OCI-LY1 (cell line): ENCODE results near the gene VPS39.

Experiments
- H2AFZ ChIP-seq: fragments of 200-600 bp; sonication (generic), shearing (Covaris generic); 2 replicates; pipeline ENCODE4 v1.6.0; 2014; ENCODE audit warnings: antibody characterized with exemption, mild to moderate bottlenecking, low read length
- H3F3A ChIP-seq: fragments of 200-600 bp; sonication (generic), shearing (Covaris generic); 2 replicates; pipeline ENCODE4 v1.6.0; 2014; ENCODE audit warnings: mild to moderate bottlenecking, antibody characterized with exemption, low read length, moderate library complexity; ENCODE audit not compliant: insufficient read depth
- H3K27ac ChIP-seq: fragments of 200-600 bp; sonication (generic); 2 replicates; pipeline ENCODE4 v1.5.1; 2014; ENCODE audit warnings: low read length, mixed run types, mild to moderate bottlenecking, low read depth; ENCODE audit not compliant: poor library complexity, severe bottlenecking
- H3K27me3 ChIP-seq: fragments of 200-600 bp; sonication (generic); 2 replicates; pipeline ENCODE4 v1.6.0; 2014; ENCODE audit warnings: antibody characterized with exemption, mild to moderate bottlenecking, low read length, moderate library complexity; ENCODE audit not compliant: insufficient read depth
- H3K36me3 ChIP-seq: fragments of 200-600 bp; sonication (generic); 2 replicates; pipeline ENCODE4 v1.6.1; 2014; ENCODE audit warnings: mild to moderate bottlenecking, antibody characterized with exemption, low read length, moderate library complexity, mixed read lengths; ENCODE audit not compliant: insufficient read depth
- H3K4me1 ChIP-seq: fragments of 200-600 bp; sonication (generic); 2 replicates; pipeline ENCODE4 v1.5.1; 2014; ENCODE audit warnings: mild to moderate bottlenecking, low read length, moderate library complexity; ENCODE audit not compliant: insufficient read depth, severe bottlenecking
- H3K4me2 ChIP-seq: fragments of 200-600 bp; sonication (generic), shearing (Covaris generic); 2 replicates; pipeline ENCODE4 v1.6.1; 2014; ENCODE audit warnings: low read length
- H3K4me3 ChIP-seq: fragments of 200-600 bp; sonication (generic); 2 replicates; pipeline ENCODE4 v1.5.1; 2014; ENCODE audit warnings: low read length, low read depth, mild to moderate bottlenecking, mixed read lengths; ENCODE audit not compliant: poor library complexity, severe bottlenecking
- H3K79me2 ChIP-seq: fragments of 200-600 bp; shearing (Covaris generic); 2 replicates; pipeline ENCODE4 v1.6.1; 2016; ENCODE audit warnings: mixed run types, low read length, mixed read lengths; ENCODE audit not compliant: insufficient read depth
- H3K9ac ChIP-seq: fragments of 200-600 bp; sonication (generic), shearing (Covaris generic); 2 replicates; pipeline ENCODE4 v1.6.1; 2014; ENCODE audit warnings: mild to moderate bottlenecking, low read length, mixed read lengths
- H3K9me2 ChIP-seq: fragments of 200-600 bp; sonication (generic), shearing (Covaris generic); 2 replicates; pipeline ENCODE4 v1.6.1; 2014; ENCODE audit warnings: low read depth, mild to moderate bottlenecking, low read length, mixed read lengths
- H3K9me3 ChIP-seq: fragments of 200-600 bp; shearing (Covaris generic); 2 replicates; pipeline ENCODE4 v1.6.1; 2014; ENCODE audit warnings: low read length, mixed read lengths
- H4K20me1 ChIP-seq: fragments of 200-600 bp; sonication (generic), shearing (Covaris generic); 2 replicates; pipeline ENCODE4 v1.6.0; 2016; ENCODE audit warnings: mild to moderate bottlenecking, low read length; ENCODE audit not compliant: insufficient read depth
- CTCF ChIP-seq: fragments of 200-600 bp; sonication (generic), shearing (Covaris generic); IDR thresholded peaks from 2 replicates; pipeline ENCODE4 v1.5.1; 2017; ENCODE audit warnings: mild to moderate bottlenecking, antibody characterized with exemption, low read length, moderate library complexity, mixed read lengths
- EZH2 ChIP-seq: fragments of 200-600 bp; sonication (generic), shearing (Covaris generic); IDR thresholded peaks from 2 replicates; pipeline ENCODE4 v1.8.0; 2017; ENCODE audit warnings: borderline replicate concordance, mixed run types, mild to moderate bottlenecking, antibody characterized with exemption, low read length, moderate library complexity, mixed read lengths

VPS39 gene

GRCh38 chr15:42147431-42147735 is 60.7 kb downstream of the VPS39 start:
- Histone ChIP-seq H4K20me1 (no peaks in the 10 kb centered on the region), H3K4me1 (no peaks in the 10 kb centered on the region), H3K36me3 (no peaks in the 10 kb centered on the region), H2AFZ (no peak overlapping the region), H3K9me2 (no peaks in the 10 kb centered on the region), H3K27me3 (peaks cover 4% of the 10 kb centered on the region; the same call in 1 of the 2 replicates), H3K9me3 (no peaks in the 10 kb centered on the region), H3K4me2 (no peak overlapping the region), H3K79me2 (no peaks in the 10 kb centered on the region), H3K4me3 (no peak overlapping the region), H3K9ac (no peak overlapping the region), H3K27ac (no peak overlapping the region), H3F3A (no peaks in the 10 kb centered on the region)
- TF ChIP-seq CTCF (no peak), EZH2 (no peak)

DNA sequence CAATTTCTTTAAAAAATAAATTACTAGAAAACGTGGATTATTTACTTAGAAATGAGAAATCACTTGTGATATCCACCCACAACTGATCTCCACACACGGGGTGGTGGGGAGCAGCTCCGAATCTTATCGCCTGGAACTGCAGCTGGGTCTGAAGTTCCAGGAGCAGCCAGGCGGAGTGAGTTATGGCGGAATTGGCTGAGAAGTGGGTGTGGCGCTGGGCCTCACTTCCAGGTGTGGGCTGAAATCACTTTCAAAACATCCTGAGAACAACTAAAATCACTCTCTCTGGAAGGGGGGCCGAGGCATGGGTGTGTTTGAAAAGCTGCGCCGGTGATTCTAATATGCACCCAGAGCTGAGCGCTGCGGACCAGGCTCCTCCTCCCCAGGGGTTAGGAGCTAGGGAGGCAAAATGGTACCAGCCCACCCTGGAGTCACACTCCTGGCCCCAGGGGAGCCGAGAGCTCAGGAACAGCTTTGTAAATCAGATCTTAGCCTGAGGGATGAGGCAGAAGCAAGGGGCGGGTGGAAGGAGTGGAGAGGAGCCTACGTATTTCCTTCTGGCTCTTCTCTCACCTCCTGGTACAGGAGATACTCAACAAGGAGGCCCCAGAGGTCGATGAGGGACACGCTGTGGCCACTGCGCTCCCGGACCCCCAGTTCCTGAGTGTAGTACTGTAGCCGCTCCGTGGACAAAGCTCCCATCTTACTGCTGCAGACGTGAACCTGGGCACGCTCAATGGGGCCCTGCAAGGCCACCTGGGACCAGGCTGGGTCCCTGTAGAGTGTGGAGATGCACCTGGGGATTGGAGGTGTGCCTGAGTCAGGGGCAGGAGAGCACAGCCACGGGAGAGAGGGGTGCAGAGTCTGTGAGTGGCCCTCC is 61.3 kb downstream of the VPS39 start:
- no peak overlapping the region for H2AFZ ChIP-seq
- H3K9me2 ChIP-seq, result no peaks in the 10 kb centered on the region
- H3K4me2 ChIP-seq, result no peak overlapping the region
- H3K36me3 ChIP-seq, result no peaks in the 10 kb centered on the region
- no peaks in the 10 kb centered on the region for H3K4me1 ChIP-seq
- no peak overlapping the region for H3K27ac ChIP-seq
- no peaks in the 10 kb centered on the region for H4K20me1 ChIP-seq
- H3F3A ChIP-seq, result no peaks in the 10 kb centered on the region
- TF ChIP-seq CTCF (no peak), EZH2 (no peak)
- no peak overlapping the region for H3K4me3 ChIP-seq
- H3K9ac ChIP-seq, result no peak overlapping the region
- no peaks in the 10 kb centered on the region for H3K79me2 ChIP-seq
- no peaks in the 10 kb centered on the region for H3K9me3 ChIP-seq
- H3K27me3 ChIP-seq, result peaks cover 4% of the 10 kb centered on the region; the same call in 1 of the 2 replicates

GRCh38 chr15:42145546-42146455 is 62.3 kb downstream of the VPS39 start:
- no peaks in the 10 kb centered on the region for H4K20me1 ChIP-seq
- H3K79me2 ChIP-seq, result no peaks in the 10 kb centered on the region
- H2AFZ ChIP-seq, result no peak overlapping the region
- no peaks in the 10 kb centered on the region for H3K4me1 ChIP-seq
- H3F3A ChIP-seq, result no peaks in the 10 kb centered on the region
- TF ChIP-seq CTCF (no peak), EZH2 (no peak)
- no peaks in the 10 kb centered on the region for H3K9me3 ChIP-seq
- H3K36me3 ChIP-seq, result no peaks in the 10 kb centered on the region
- H3K9ac ChIP-seq, result no peak overlapping the region
- H3K4me3 ChIP-seq, result no peak overlapping the region
- H3K27me3 ChIP-seq, result peaks cover 4% of the 10 kb centered on the region; the same call in 1 of the 2 replicates
- H3K27ac ChIP-seq, result no peak overlapping the region
- no peak overlapping the region for H3K4me2 ChIP-seq
- no peaks in the 10 kb centered on the region for H3K9me2 ChIP-seq
